Right lung (tissue), 5 donors: ENCODE results near the gene SLC35G1. TPM values are rescaled to one million over a fixed set of nuclear protein-coding genes. Genes with fewer than 3 reads are reported as not detected.
A peak's percentile ranks its signal among the peaks of the same experiment; 100 is the strongest.

Source experiments
- DNase-seq, 2 donors: peaks; one replicate each; pipeline ENCODE4 v3.0.0-alpha.2; 2013
- polyA plus RNA-seq, 5 donors: library from polyadenylated mRNA; unstranded; fragments of 120-200 nt; gene quantifications; one replicate each; pipeline versions ENCODE4 v1.2.1 to v1.2.3, GENCODE V29; 2013; ENCODE audit warnings: inconsistent platforms in 1 of 5, low replicate concordance in 1 of 5; ENCODE audit not compliant: insufficient read length in 5 of 5, insufficient read depth in 1 of 5

SLC35G1 gene
- polyA plus RNA-seq, 5 donors: 6.8 to 9.9 (median 7.2) TPM

GRCh38 chr10:93945819-93946218 lies 52.0 kb downstream of the SLC35G1 start:
- peak in 1 of 2 donors; percentile 10 for DNase-seq

- peak in 1 of 2 donors; percentile 23 for DNase-seq
These were observed 53.3 kb downstream of the SLC35G1 start for GRCh38 chr10:93947055-93947454.

- DNase-seq: no peak
These were observed 53.7 kb downstream of the SLC35G1 start for GRCh38 chr10:93947524-93947923.

GRCh38 chr10:93951905-93952304 lies 58.1 kb downstream of the SLC35G1 start:
- no peak for DNase-seq

Other genes with a start within 250 kb of the SLC35G1 start
- gene FRA10AC1, start 191.4 kb upstream of the SLC35G1 start, polyA plus RNA-seq: 10 to 100 TPM; 36.9 to 65.1 (median 55.8) TPM
- gene LGI1, start 136.0 kb upstream of the SLC35G1 start, polyA plus RNA-seq: under 1 TPM in 3 of 5 donors, not detected in 2; 0.04 to 0.85 (median 0.14) TPM
- 10 to 100 TPM; 15.3 to 26.0 (median 19.8) TPM for gene PLCE1, start 100.0 kb downstream of the SLC35G1 start, polyA plus RNA-seq